Ascending aorta (tissue), 2 donors: ENCODE measurements around the gene RALA. TPM values are rescaled to one million over a fixed set of nuclear protein-coding genes. Genes with fewer than 3 reads are reported as not detected.
A peak's percentile ranks its signal among the peaks of the same experiment; 100 is the strongest.
"Not testable (repeated sequence)": the region's sequence is repeated elsewhere in the genome, so short reads cannot be mapped to it uniquely, and the experiment has no call there.

Experiments
- DNase-seq, 2 donors: peaks; one replicate each; pipeline ENCODE4 v3.0.0-alpha.2; 2019; ENCODE audit warnings: low spot score in 2 of 2
- H3K27ac ChIP-seq, 2 donors: fragments of 200-600 bp; sonication (generic); one replicate each; pipeline ENCODE4 v1.5.1; 2016 to 2017; ENCODE audit warnings: mild to moderate bottlenecking in 1 of 2
- H3K27me3 ChIP-seq: fragments of 200-600 bp; sonication (generic); one replicate; pipeline ENCODE4 v1.5.1; 2017
- H3K36me3 ChIP-seq, 2 donors: fragments of 200-600 bp; sonication (generic); one replicate each; pipeline ENCODE4 v1.5.1; 2016
- H3K4me1 ChIP-seq, 2 donors: fragments of 200-600 bp; sonication (generic); one replicate each; pipeline ENCODE4 v1.5.1; 2016 to 2017; ENCODE audit warnings: mild to moderate bottlenecking in 1 of 2
- H3K4me3 ChIP-seq, 2 donors: fragments of 200-600 bp; sonication (generic); one replicate each; pipeline ENCODE4 v1.5.1; 2016 to 2017; ENCODE audit warnings: mild to moderate bottlenecking in 1 of 2
- H3K9me3 ChIP-seq, 2 donors: fragments of 200-600 bp; sonication (generic); one replicate each; pipeline ENCODE4 v1.5.1; 2016
- intact Hi-C: fragments of 100-400 bp; cut with DNase I; formaldehyde crosslinking; loops from one replicate; pipeline ENCODE4 v1.15.1; 2023
- total RNA-seq: library from RNA; depleted of rRNA; stranded (reverse); fragments of >200 nt; gene quantifications from one replicate; pipeline ENCODE4 v1.1.0, GENCODE V29; 2016
- TF ChIP-seq, protein P1 (sequence below), 3 experiments: fragments of 200-600 bp in 2 of 3; fragments of 450-650 bp in 1 of 3; sonication (generic) in 2 of 3; IDR thresholded peaks; one replicate each; pipeline ENCODE4 v1.5.1; 2016 to 2019; ENCODE audit warnings: antibody characterized with exemption in 3 of 3, mild to moderate bottlenecking in 1 of 3, moderate library complexity in 1 of 3

The RALA gene
- total RNA-seq, 1 donor from 2014 or later: 6.0 TPM

DNA sequence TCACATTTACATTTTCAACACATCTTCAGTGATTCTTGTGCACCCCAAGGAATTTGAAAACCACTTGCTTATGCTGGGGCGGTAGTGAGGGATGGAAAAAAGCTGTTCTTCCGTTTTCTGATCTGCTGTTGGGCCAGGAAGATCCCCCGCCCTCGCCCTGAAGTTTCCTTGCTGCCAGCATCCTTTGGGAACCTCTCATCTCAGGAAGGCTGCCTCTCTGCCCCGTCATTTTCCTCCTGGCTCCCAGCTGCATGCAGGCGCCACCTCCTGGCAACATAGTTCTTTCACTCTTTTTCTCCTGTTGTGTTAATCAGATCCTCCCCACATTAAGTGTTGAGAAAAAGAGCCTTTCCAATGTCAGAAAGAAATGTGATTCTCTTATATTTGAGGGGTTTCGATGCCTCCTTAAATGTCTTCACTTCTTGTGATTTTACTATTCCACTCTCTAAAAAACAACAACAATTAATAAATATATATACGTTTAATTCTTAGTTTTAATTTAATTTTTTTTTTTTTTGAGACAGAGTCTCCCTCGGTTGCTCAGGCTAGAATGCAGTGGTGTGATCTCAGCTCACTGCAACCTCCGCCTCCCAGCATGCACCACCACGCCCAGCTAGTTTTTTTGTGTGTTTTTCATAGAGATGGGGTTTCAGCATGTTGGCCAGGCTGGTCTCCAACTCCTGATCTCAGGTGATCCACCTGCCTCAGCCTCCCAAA, 122.9 kb downstream of the RALA start:
- H3K4me3 ChIP-seq: no peak overlapping the region
- no peaks in the 10 kb centered on the region for H3K4me1 ChIP-seq
- H3K36me3 ChIP-seq: no peaks in the 10 kb centered on the region
- no peaks in the 10 kb centered on the region for H3K9me3 ChIP-seq
- DNase-seq: peak in 1 of 2 donors; percentile 86
- no peaks in the 10 kb centered on the region for H3K27me3 ChIP-seq
- TF ChIP-seq, protein P1, sequence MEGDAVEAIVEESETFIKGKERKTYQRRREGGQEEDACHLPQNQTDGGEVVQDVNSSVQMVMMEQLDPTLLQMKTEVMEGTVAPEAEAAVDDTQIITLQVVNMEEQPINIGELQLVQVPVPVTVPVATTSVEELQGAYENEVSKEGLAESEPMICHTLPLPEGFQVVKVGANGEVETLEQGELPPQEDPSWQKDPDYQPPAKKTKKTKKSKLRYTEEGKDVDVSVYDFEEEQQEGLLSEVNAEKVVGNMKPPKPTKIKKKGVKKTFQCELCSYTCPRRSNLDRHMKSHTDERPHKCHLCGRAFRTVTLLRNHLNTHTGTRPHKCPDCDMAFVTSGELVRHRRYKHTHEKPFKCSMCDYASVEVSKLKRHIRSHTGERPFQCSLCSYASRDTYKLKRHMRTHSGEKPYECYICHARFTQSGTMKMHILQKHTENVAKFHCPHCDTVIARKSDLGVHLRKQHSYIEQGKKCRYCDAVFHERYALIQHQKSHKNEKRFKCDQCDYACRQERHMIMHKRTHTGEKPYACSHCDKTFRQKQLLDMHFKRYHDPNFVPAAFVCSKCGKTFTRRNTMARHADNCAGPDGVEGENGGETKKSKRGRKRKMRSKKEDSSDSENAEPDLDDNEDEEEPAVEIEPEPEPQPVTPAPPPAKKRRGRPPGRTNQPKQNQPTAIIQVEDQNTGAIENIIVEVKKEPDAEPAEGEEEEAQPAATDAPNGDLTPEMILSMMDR (IDR thresholded peaks at IDR 0.05): peak; percentile 53 to 79 (median 72)
- intact Hi-C loops: loop anchor here (1.0 to 5.0 kb wide), 2 partner anchors 124 to 166 kb away; partner anchors contain the start of gene RALA
- no peak overlapping the region for H3K27ac ChIP-seq

DNA sequence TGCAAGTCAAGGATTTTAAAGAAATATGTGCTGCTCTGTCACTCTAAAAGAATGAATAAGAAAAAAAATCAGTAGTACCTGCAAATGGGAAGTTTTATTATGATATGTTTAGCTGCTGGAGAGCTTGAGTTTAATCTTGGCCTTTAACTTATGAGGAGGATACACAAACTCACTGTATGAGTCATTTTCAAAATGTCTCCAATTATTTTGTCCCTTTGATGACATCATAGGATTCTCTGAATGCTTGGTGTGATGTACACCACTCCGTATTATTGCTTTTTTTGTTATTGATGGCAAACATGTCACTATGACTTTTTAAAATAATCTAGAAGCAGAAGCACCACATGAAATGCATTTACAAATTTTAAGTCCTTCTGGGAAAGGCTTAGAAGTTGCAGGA, 125.8 kb downstream of the RALA start:
- no peak for DNase-seq
- no peak overlapping the region for H3K4me3 ChIP-seq
- TF ChIP-seq, protein P1 (IDR thresholded peaks at IDR 0.05): no peak
- H3K36me3 ChIP-seq: no peaks in the 10 kb centered on the region
- no peaks in the 10 kb centered on the region for H3K9me3 ChIP-seq
- peaks cover 4 to 5% of the 10 kb centered on the region in 2 donors for H3K4me1 ChIP-seq
- H3K27me3 ChIP-seq: no peaks in the 10 kb centered on the region
- intact Hi-C loops: loop anchor here (5.0 kb wide), 1 partner anchor 127 kb away; the partner anchor contains the start of gene RALA
- H3K27ac ChIP-seq: no peak overlapping the region

GRCh38 chr7:39749717-39750116, 126.3 kb downstream of the RALA start:
- Histone ChIP-seq H3K4me3 (no peak overlapping the region), H3K36me3 (no peaks in the 10 kb centered on the region), H3K4me1 (peaks cover 4 to 7% of the 10 kb centered on the region in 2 donors), H3K9me3 (no peaks in the 10 kb centered on the region), H3K27ac (no peak overlapping the region), H3K27me3 (no peaks in the 10 kb centered on the region)
- intact Hi-C loops: loop anchor here (5.0 kb wide), 1 partner anchor 127 kb away; the partner anchor contains the start of gene RALA
- TF ChIP-seq, protein P1 (IDR thresholded peaks at IDR 0.05): no peak
- DNase-seq: no peak

DNA sequence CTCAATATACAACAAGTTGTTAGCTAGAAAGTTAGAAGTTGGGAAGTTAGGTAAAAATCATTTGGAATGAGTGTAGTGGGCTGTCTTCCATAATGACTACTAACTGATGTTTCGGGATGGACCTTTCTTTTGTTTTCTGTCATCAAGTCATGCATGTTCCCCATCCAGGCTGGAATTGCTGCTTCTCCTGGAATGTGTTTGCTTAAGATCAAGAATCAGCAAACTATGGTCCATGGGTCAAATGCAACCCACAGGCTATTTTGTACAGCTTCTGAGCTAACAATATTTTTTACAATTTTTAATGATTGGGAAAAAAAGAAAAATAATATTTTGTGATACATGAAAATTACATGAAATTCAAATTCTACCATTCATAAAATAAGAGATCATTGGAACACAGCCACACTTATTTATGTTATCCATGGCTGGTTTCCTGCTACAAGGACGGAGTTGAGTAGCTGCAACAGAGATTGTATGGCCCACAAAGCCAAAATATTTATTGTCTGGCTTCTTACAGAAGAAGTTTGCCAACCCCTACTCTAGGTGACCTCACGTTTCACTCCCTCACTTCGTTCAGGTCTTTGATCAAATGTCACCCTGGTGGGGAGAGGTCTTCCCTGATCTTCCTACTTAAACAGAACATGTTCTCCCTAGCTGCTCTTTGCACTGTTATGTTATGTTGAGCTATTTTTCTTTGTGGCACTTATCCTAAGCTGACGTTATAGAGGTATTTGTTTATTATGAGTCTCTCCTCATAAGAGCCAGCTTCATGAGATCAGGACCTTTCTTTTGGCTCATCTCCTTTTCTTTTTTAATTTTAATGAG, 127.1 kb downstream of the RALA start:
- no peaks in the 10 kb centered on the region for H3K9me3 ChIP-seq
- no peak for DNase-seq
- peaks cover 4 to 7% of the 10 kb centered on the region in 2 donors for H3K4me1 ChIP-seq
- no peak overlapping the region for H3K27ac ChIP-seq
- intact Hi-C loops: no loop called here
- H3K4me3 ChIP-seq: no peak overlapping the region
- TF ChIP-seq, protein P1 (IDR thresholded peaks at IDR 0.05): no peak
- H3K27me3 ChIP-seq: no peaks in the 10 kb centered on the region
- H3K36me3 ChIP-seq: no peaks in the 10 kb centered on the region

DNA sequence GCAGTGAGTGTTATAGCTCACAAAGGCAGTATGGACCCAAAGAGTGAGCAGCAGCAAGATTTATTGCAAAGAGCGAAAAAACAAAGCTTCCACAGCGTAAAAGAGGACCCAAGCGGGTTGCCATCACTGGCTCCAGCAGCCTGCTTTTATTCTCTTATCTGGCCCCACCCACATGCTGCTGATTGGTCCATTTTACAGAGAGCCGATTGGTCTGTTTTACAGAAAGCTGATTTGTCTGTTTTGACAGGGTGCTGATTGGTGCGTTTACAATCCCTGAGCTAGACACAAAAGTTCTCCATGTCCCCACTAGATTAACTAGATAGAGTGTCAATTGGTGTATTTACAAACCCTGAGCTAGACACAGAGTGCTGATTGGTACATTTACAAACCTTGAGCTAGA, 129.9 kb downstream of the RALA start:
- H3K9me3 ChIP-seq, H3K27me3 ChIP-seq, H3K4me1 ChIP-seq, H3K27ac ChIP-seq, DNase-seq, H3K36me3 ChIP-seq, H3K4me3 ChIP-seq, intact Hi-C loops: not testable (repeated sequence)

DNA sequence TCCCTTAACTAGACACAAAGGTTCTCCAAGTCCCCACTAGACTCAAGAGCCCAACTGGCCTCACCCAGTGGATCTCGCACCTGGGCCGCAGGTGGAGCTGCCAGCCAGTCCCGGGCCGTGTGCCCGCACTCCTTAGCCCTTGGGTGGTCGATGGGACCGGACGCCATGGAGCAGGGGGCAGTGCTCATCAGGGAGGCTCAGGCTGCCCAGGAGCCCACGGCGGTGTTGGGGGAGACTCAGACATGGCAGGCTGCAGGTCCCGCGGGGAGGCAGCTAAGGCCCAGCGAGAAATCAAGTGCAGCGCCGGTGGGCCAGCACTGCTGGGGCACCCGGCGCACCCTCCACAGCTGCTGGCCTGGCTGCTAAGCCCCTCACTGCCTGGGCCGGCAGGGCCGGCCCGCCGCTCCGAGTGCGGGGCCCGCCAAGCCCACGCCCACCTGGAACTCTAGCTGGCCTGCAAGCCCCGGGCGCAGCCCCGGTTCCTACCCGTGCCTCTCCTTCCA, 130.5 kb downstream of the RALA start:
- Histone ChIP-seq H3K36me3 (no peaks in the 10 kb centered on the region), H3K27ac (peak overlapping the region; percentile 65 to 66), H3K4me1 (peaks cover 4 to 10% of the 10 kb centered on the region in 2 donors), H3K9me3 (no peaks in the 10 kb centered on the region), H3K27me3 (no peaks in the 10 kb centered on the region), H3K4me3 (peak overlapping the region; percentile 27 to 42)
- intact Hi-C loops: no loop called here
- TF ChIP-seq, protein P1 (IDR thresholded peaks at IDR 0.05): no peak
- no peak for DNase-seq
